GM19328 (cell line): ENCODE measurements around the gene STXBP6.

ENCODE experiments used
- ATAC-seq: cut with Tn5 transposase; IDR thresholded peaks from one replicate; pipeline ENCODE4 v1.9.1; 2021; ENCODE audit warnings: mild to moderate bottlenecking, moderate library complexity; ENCODE audit not compliant: unreplicated experiment

Gene STXBP6

DNA sequence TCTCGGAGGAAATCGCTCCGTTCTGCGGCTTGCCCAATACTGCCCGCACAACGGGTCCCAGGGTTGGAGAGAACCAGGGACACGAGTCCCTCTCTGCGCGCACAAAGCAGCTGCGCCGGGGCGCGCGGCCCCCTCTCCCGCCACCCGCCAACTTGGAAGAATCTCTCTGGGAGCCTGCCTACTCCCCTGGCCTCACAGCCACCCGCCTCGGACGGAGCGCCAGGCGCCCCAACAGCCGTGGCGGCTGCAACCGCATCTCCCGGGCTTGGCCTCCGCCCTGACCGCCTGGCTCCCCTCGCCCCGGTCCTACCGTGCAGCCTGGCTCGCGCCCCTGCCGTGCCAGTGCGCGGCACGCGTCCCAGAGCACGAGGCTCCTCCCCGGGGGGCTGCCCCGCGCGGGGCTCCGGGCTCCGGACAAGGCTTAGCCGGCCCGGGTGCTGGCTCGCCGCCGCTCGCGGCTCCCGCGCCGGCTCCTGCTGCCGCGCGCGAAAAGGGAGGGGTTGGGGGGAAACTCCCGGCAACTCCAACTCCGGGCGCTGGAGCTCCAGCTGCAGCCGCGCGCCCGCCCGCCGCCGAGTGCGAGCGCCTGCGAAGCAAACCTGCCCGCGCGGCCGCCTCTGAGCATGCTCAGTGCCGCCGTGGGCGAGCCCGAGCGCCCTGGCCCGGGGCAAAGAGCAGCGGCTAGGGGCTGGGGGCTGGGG, at the start of gene STXBP6:
Gene STXBP6 (minus strand): TSS at position 580 of the 701 bp plus-strand sequence. CDS start 75,329 bp downstream, outside the sequence.
- ATAC-seq, result no peak

DNA sequence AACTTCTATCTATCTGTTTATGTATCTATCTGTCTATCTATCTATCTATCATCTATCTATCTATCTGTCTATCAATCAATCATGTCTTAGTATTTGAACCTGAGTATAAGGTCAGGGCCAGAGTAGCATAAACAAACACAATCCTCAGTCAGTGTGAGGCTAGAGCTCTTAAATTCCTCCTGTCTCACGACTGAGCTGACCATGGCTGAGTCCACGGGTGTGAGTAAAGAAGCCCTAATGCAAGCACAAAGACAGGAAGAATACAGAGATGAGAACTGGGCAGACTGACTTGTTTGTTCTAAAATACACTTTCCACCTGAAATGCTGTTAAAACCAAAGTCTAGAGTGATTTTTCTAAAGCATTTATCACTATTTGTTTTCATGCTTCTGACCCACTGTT, 47.2 kb upstream of the STXBP6 start:
- ATAC-seq, result no peak

DNA sequence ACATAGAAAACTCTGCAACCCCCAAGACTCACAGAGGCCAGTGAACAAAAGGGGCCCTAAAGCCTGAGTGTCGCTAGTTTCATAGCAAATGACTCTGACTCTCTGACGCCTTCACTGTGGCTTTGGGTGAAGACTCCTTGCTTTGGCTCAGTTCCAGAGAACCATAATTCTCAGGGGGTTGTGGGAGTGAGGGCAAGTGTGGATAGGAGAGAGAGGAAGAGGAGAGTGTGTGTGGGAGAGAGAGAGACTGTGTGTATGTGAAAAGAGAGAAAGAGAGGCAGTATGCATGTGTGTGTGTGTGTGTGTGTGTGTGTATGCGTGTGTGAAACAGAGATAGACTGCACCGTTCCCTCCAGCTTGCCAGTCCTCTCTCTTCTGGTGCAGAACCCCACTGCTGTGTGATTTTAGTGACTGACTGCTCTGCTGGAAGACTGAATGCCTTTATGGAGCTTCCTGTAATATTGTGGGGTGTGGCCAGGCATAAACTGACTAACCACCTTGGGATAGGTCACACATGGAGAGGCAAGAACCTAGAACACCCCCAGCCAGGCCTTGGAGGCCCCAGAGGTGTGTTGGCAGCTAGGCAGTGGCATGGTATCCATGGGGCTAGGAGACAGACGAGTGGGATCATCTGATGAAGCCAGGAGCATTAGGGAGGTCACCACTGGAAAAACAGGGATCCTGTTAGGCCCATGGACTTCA, 45.9 kb upstream of the STXBP6 start:
- ATAC-seq, result no peak

DNA sequence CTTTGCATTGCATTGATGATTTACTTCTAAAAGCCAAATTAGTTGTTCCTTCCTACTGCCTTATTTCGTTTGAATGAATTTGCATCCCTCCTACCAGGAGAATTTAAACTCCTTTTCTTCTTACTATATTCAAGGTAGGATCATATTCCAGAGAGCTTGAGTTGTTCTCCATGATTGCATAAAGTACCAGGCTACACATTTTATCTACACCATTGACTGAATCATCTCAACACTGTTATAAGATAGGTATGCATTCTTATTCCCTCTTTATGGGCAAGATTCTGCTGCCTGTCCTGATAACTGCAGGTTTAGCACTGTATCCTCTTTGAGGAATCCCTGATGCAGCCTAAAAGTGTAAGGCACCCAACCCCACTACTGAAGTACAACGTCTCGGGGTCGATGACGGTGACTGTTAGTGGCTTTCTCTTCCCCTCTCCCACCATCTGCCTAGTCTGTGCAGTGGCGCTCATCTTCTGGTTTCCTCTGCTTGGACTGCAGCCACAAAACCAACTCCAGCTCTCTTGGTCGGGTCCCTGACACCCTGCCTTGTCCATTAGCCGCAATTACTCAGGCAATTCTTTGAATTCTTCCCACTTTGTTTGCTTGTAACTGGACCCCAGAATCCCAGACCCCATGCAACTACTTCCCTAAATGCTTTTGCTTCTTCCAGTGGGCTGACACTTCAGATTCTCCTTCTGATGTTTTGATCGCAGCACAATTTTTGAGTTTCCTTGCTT, 44.4 kb upstream of the STXBP6 start:
- no peak for ATAC-seq

DNA sequence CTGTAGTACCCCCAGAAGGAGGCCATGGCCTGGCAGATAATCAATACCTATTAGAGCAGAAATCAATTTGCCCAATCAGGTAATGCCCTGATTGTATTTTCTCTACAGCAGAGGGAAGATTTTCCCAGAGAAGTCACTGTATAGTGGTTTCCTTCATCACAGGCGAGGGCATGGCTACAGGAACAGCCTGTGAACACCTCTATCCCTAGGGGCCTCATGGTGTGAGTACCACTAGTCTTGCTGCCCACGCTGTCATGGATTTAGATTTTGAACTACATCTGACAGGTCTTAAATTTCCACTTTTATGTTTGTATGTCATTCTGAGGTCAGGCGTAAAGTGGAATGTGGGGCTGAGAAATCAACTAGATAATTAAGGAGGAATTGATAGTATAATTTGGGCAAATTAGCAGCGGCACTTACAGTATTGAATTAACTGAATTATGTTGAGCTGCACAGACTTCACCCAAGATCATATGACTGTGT, 42.4 kb upstream of the STXBP6 start:
- ATAC-seq, result no peak

DNA sequence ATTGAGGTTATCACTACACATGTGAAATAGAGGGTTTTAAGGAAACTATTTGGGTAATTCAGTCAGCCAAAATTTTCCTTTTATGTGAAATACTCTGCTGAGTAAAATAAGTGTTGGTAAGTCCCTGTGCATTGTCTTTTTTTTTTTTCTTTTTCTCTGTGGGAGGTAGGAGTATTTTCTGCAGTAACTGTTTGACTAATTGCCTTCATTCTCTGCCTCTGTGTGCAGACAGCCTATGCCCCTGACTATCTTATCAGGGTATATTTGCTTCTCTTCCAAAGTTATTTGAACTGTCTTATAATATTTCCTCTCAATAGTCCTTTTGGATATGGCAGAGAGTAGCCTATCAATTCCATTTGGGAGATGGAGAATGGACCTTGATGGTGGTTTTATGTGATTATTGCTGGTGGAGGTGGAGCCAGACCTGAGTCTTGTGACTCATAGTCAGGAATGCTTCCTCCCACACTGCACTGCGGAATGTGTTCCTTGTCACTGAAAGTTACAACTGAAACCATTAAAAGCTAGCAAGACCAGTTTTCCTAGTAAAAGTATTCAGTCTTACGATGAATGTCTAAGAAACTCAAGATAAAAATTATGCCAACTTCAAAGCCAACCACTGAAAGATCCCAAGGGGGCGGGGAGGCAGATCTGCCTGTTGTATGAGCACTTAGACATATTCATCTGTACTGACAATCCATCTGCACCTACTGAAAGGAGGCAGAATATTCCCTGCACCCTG, 40.9 kb upstream of the STXBP6 start:
- ATAC-seq, result no peak

DNA sequence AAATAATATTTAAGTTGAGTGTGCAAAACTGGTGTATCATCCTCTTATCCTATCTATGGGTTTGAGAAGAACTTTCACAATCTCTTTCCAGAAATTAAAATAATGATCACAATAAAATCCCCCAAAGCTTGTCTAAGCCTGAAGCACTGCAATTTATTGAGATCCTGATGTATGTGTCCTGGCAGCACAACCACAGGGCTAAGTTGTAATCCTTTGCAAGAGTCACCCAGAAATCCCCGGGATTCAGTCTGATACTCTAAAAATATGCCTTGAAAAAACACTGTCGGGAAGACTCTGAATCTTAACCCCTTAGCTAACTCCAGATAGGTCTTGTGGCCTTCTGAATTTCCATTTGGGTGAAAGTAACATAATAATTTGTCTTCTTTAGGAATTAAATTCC, 40.3 kb upstream of the STXBP6 start:
- ATAC-seq, result no peak

DNA sequence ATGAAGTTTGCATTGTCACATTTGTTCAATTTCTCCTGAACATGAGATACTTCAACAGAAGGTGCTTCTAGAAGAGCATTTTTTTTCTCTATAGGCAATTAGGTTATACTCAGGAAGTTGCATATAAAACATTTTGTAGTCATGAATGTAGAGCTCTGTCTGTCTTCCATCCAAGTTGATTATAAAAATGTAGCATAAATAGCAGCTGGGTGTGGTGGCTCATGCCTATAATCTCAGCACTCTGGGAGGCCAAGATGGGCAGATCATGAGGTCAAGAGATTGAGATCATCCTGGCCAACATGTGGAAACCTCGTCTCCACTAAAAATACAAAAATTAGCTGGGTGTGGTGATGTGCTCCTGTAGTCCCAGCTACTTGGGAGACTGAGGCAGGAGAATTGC, 39.5 kb upstream of the STXBP6 start:
- ATAC-seq, result no peak

DNA sequence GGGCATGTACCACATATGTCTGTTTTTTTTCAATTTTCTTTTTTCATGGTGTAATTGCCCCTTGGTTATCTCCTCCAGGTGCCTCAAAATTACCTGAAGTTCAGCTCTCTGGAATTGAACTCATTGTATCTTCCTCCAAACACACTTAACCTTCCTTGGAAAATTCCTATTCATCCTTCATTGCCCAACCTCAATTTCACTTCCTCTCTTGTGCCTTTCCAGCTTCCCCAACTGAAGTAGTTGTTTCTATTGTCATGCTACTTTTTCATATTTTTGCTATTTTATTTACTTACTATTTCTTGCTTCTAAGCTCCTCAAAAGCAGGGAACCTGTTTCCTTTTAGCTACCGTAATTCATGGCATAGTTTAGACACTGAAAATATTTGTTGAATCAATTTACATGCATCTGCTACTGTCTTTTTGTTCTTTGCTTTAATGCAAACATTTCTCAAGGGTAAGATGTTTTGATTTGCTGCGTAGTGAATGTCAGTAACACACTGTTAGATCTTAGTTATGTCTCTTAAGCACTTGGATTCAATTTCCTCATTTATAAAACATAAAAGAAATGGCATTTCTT, 37.0 kb upstream of the STXBP6 start:
- no peak for ATAC-seq

DNA sequence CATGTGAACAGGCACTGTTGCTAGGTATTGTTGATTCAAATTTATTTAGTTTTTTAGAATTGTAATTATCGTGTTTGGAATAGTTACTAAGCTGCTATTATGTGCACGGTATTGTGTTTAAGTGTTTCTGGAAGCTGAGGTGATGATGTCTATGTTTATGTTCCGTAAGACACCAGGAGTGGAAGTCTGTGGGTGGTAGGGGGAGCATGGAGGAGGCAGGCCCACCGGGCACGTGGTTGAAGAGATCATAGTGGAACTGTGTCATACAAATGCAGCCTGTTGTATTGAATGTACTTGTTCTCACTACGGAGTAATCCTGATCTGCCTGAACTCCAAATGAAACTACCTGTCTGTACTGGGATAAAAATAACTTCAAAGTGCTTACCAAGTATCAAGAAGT, 36.1 kb upstream of the STXBP6 start:
- ATAC-seq, result no peak

DNA sequence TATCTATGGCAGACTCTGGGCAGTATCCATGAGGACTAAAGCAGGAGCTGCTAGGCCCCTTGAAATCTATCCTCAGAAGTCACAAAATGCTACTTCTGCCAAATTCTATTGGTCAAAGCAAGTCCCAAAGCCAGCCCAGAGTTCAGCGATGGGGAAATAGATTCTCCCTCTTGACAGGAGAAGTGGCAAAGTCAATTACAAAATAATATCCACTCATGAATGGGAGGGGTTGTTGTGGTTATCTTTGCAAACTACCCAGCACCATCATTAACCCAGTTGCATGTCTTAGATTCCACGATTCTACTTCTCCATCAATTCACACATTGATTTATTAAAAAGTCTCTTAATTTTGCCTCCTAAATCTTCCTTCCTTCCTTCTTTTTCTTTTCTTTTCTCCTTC, 30.7 kb upstream of the STXBP6 start:
- no peak for ATAC-seq

DNA sequence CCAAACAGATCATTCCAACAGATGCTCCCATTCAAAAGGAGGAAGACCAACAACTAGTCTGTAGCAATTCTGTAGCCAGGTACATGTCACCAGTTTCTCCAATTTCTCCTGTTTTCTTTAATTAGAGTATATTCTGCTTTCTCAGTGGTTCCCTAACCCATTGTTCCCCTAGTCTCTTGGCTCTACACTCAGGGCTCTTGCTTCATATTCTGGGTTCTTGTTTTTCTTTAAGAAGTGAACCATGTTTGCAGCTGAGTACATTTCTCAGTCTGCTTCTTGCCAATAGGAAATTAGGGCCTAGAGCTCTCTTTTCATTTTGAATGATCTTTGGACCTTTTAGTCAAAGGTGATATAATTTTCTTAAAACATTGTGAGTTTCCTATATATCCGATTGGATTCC, 29.4 kb upstream of the STXBP6 start:
- no peak for ATAC-seq

DNA sequence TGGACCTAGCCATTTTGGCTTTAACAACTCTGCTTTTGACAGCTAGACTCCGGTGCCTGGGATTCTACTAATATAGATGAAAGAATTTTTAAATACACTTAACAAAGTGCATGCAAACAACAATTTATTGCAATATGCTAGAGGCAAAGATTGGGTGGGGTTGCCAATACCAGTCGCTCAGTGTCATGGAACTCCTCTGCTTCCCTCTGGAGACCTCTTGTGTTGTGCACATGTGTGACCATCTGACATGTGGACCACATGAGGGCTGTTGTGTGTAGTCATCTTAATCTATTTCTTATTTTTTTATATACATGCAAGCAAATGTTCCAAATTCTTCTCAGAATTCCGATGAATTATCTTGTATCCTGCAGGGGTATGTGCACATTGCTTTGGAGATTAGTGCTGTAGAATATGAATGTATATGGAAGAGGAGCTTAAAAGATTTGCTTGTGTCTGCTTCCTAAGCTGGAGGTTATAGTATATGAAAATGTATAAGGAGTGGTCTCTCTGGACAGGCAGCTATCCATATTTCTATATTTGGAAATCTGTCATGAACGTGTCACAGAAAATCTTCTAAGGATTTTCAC, 24.2 kb upstream of the STXBP6 start:
- no peak for ATAC-seq

DNA sequence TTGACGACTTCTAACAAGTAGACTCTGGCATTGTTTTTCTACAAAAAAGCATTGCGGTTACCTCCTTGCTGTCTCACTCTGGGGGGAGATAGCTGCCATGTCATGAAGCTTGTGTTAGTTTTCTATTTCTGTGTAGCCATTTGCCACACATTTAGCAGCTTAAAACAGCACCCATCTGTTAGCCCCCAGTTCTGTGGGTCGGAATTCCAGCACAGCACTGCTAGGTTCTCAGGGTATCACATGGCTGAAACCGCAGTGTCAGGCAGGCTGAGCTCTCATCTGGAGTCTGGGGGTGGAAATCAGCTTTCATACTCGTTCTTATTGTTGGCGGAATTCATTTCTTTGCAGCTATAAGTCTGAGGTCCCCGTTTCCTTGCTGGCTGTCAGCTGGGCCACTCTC, 19.9 kb upstream of the STXBP6 start:
- ATAC-seq, result no peak

DNA sequence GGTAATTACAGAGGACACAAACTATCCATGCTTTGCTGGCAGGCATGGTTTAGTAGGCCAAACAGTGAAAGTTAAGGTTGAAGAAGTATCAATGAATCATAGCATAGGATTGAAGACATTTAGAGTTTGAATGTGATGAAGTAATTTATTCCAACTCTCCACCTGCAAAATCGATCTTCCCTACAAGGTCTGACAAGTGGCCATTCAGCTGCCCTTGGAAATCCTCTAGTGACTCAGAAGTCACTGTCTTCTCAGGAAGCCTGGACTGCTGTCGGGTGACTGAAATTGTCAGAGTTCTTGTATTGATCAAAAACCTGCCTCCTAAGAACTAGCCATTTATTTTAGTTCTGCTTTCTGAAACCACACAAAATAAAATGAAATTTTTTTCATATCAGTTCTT, 17.7 kb upstream of the STXBP6 start:
- no peak for ATAC-seq

DNA sequence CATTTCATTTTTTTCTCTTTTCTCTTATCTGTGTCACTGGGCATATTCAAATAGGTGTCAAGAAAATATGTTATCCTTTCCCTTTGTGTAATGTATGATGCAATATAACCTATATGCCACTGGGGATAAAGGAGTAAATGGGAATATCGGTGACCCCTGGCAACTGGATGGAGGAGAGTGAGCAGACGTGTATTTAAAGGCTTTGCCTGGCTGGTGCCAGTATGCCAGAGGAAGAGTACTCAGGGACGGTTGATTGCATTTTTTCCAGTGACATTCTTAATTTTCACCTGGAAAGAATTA, 12.0 kb upstream of the STXBP6 start:
- no peak for ATAC-seq

DNA sequence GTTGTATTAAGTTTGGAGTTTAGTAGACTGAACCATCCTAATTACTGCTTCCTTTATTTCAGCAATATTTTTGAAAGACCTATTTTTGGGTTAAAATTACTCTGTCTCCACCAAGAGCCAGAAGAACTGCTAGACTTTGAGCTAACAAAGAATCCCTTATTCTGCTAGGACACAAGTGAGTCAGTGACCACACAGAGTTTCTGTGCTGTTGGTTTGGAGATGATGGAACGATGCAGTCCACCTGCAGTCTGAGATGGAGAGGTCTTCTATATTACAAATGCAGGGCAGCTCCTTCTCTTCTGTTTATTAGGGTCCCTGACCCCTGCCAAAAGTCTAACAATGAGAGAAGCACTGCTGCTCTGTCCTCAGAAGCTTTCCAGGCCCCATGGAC, 6.7 kb upstream of the STXBP6 start:
- no peak for ATAC-seq

DNA sequence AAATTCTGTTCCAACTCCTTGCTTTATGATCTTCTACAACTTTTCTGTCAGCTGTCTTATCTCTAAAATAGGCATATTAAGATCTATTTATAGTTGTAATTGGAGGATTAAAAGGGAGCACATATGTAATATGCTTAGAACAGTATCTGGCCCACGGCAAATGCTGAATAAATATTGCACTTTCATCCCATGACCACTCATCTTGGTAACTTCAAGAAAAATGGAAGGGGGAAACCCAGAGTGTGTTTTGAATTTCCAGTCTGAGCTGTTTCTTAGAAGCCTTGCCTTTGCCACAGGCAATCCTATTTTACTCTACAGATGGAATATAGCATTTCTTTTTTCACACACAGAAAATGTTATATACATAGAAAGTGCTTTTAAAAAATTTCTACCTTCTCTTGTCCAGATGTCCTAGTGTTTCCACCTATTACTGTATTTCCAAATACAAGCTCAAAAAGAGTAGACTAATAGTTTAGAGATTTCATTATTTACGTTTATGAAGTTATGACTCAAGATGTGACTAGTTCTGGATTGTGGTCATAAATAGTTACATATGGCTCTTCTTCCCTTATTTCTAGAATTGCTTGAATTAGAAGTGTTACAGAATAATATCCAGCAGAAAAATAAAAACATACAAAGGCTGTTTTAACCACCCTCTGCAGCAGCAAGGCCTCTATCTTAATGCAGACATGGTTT, 6.2 kb upstream of the STXBP6 start:
- no peak for ATAC-seq

DNA sequence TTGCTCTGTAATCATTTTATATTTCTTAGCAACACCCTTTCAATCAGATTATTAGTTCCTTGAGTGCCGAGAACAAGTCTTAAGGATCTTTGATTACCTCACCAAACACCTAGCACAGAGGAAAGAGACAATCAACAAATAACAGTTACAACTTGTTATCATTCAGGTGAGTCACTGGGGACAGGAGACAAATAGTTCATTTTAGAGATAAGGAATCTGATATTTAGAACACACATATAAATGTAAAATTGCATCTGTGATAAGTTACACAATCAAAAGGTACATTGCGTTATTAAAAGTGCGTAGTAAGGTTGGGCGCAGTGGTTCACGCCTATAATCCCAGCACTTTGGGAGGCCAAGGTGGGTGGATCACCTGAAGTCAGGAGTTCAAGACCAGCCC, 5.1 kb upstream of the STXBP6 start:
- no peak for ATAC-seq

DNA sequence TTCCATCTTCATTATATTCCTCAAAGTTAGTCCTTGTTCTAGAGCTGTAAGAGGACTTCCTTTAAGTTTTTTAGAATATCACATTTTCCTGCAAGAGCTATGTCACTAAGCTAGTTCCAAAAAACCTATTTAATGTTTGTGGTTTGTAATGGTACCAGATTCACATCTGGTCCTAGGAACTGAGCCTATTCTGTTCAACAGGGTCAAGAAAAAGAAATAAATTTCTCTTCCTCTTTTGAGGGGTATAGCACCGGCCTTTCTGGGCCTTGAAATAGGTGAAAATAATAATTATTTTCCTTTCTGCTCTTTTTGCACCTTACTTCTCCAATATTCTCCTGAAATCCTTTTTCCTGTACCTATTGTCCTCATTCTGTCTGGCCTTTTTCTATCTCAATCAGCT, 3.6 kb upstream of the STXBP6 start:
- no peak for ATAC-seq
